Activated T-helper 1 cell treated with anti-CD3 and anti-CD28 coated beads, Interleukin-12 subunit alpha, Interleukin-12 subunit beta, Interleukin-2, Interleukin-4 antibody, amounts not matched to agents 30 ng/mL and 10 ng/mL and 1 ng/mL, durations not matched to agents 14 hours and 24 hours and 36 hours (primary cell): ENCODE data around the gene KIDINS220. TPM values are rescaled to one million over a fixed set of nuclear protein-coding genes. Genes with fewer than 3 reads are reported as not detected.

Experiments used
- DNase-seq: peaks from one replicate; pipeline ENCODE4 v3.0.0; 2021; ENCODE audit warnings: low spot score
- H3K27ac Mint-ChIP-seq: one replicate; pipeline ENCODE4 v1.8.0; 2021; ENCODE audit warnings: mild to moderate bottlenecking, mixed read lengths
- H3K27me3 Mint-ChIP-seq: one replicate; pipeline ENCODE4 v1.8.0; 2022; ENCODE audit warnings: mild to moderate bottlenecking, moderate library complexity, mixed read lengths; ENCODE audit not compliant: insufficient read depth
- H3K36me3 Mint-ChIP-seq: one replicate; pipeline ENCODE4 v1.8.0; 2021; ENCODE audit warnings: low read depth, mixed read lengths
- H3K4me1 Mint-ChIP-seq: one replicate; pipeline ENCODE4 v1.8.0; 2021; ENCODE audit warnings: low read depth, mixed read lengths
- H3K4me3 Mint-ChIP-seq: one replicate; pipeline ENCODE4 v1.8.0; 2021; ENCODE audit warnings: mild to moderate bottlenecking, moderate library complexity, mixed read lengths
- H3K9me3 Mint-ChIP-seq: one replicate; pipeline ENCODE4 v1.8.0; 2021; ENCODE audit warnings: mixed read lengths
- intact Hi-C: fragments of 100-400 bp; cut with micrococcal nuclease; formaldehyde crosslinking; loops from one replicate; pipeline ENCODE4 v1.15.1; 2024
- total RNA-seq: library from RNA; stranded (reverse); gene quantifications from 2 replicates; pipeline ENCODE4 v1.2.3, GENCODE V29; 2022

The KIDINS220 gene
- total RNA-seq, 1 donor from 2014 or later = 24.5 TPM

- Mint-ChIP-seq H3K36me3 (peaks cover 5% of the 10 kb centered on the region), H3K27me3 (peaks cover 26% of the 10 kb centered on the region), H3K9me3 (no peaks in the 10 kb centered on the region), H3K27ac (no peak overlapping the region), H3K4me3 (no peak overlapping the region), H3K4me1 (no peaks in the 10 kb centered on the region)
- DNase-seq = no peak
- intact Hi-C loops = no loop called here
Observed at GRCh38 chr2:8692783-8693156, 144.6 kb downstream of the KIDINS220 start.

DNA sequence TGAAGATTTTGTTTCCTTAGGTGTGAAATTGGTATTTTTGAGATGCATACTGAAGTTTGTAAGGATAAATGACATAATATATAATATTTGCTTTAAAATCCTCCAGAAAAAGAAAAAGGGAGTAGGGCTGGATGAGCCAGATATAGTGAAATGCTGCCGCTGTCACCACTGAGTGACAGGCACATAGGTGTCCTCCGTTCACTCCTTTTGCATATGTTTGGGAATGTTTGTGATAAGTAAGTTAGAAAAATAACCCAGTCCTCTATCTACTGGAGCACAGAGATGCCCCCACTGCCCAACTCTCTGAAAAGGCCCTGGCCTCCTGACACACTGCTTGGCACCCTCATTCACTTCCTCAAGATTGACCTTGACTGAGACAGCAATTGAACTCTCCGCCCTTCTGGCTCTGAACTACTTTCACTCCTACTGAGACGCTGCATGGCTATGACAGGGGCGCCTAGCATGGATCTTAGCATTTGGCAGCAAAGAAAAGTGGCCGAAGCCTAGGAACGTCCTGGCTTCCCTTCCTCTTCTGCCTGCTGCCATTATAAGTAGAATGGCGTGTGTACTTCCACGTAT is 145.5 kb downstream of the KIDINS220 start:
- H3K27me3 Mint-ChIP-seq = peaks cover 26% of the 10 kb centered on the region
- no peaks in the 10 kb centered on the region for H3K9me3 Mint-ChIP-seq
- H3K4me3 Mint-ChIP-seq = no peak overlapping the region
- no peaks in the 10 kb centered on the region for H3K4me1 Mint-ChIP-seq
- intact Hi-C loops = no loop called here
- no peak for DNase-seq
- peaks cover 5% of the 10 kb centered on the region for H3K36me3 Mint-ChIP-seq
- H3K27ac Mint-ChIP-seq = no peak overlapping the region

DNA sequence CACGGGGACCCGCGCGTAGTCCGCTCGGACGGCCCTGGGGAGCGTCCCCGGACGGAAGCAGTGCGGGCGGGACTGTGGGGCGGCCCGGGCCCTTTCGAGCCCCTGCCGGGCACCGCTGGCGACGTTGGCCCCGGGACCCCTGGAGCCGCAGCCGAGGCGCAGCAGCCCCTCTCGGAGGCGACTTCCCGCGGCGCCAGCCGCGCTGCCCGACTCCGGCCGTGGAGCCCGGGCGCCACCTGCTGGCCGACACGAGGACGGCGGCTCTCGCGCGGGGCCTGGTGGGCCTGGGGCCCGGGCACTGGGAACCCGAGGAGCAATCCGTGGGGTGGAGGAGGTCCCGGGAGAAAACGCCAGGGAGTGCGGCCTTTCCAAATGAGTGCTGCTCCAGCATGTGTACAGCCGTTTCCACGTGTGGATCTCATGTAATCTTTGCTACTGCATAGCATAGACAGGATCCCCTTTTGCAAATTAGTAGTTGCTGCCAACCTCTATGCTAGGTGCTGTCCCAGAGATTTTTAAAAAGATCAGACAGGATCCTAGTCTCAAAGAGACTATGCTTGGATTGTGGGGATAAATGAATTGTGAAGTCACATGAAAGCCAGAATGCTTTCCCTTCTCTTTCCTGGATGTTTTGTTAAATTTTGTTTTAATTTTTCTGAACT is 151.6 kb downstream of the KIDINS220 start:
- no peaks in the 10 kb centered on the region for H3K9me3 Mint-ChIP-seq
- H3K27ac Mint-ChIP-seq = peak overlapping the region; percentile 62
- peaks cover 25% of the 10 kb centered on the region for H3K36me3 Mint-ChIP-seq
- peak overlapping the region; percentile 80 for H3K4me3 Mint-ChIP-seq
- intact Hi-C loops = loop anchor here (1.0 to 10.0 kb wide), 10 partner anchors 75 to 1589 kb away; no protein-coding TSS in a partner anchor
- DNase-seq = peak; percentile 74
- peaks cover 7% of the 10 kb centered on the region for H3K27me3 Mint-ChIP-seq
- H3K4me1 Mint-ChIP-seq = peaks cover 16% of the 10 kb centered on the region

GRCh38 chr2:8684878-8685696 is 152.3 kb downstream of the KIDINS220 start:
- peak overlapping the region; percentile 96 for H3K27ac Mint-ChIP-seq
- intact Hi-C loops = loop anchor here (1.0 to 10.0 kb wide), 11 partner anchors 152 to 1566 kb away; partner anchors contain the start of gene KIDINS220
- H3K36me3 Mint-ChIP-seq = peaks cover 25% of the 10 kb centered on the region
- peak overlapping the region; percentile 99 for H3K4me3 Mint-ChIP-seq
- peaks cover 20% of the 10 kb centered on the region for H3K4me1 Mint-ChIP-seq
- peaks cover 6% of the 10 kb centered on the region for H3K27me3 Mint-ChIP-seq
- peak; percentile 41 for DNase-seq
- no peaks in the 10 kb centered on the region for H3K9me3 Mint-ChIP-seq

GRCh38 chr2:8684540-8684877 is 152.9 kb downstream of the KIDINS220 start:
- Mint-ChIP-seq H3K36me3 (peaks cover 25% of the 10 kb centered on the region), H3K27ac (peak overlapping the region; percentile 96), H3K27me3 (peaks cover 6% of the 10 kb centered on the region), H3K4me1 (peaks cover 25% of the 10 kb centered on the region), H3K9me3 (no peaks in the 10 kb centered on the region), H3K4me3 (peak overlapping the region; percentile 99)
- intact Hi-C loops = loop anchor here (1.0 to 10.0 kb wide), 9 partner anchors 153 to 1566 kb away; partner anchors contain the start of gene KIDINS220
- peak; percentile 41 for DNase-seq

DNA sequence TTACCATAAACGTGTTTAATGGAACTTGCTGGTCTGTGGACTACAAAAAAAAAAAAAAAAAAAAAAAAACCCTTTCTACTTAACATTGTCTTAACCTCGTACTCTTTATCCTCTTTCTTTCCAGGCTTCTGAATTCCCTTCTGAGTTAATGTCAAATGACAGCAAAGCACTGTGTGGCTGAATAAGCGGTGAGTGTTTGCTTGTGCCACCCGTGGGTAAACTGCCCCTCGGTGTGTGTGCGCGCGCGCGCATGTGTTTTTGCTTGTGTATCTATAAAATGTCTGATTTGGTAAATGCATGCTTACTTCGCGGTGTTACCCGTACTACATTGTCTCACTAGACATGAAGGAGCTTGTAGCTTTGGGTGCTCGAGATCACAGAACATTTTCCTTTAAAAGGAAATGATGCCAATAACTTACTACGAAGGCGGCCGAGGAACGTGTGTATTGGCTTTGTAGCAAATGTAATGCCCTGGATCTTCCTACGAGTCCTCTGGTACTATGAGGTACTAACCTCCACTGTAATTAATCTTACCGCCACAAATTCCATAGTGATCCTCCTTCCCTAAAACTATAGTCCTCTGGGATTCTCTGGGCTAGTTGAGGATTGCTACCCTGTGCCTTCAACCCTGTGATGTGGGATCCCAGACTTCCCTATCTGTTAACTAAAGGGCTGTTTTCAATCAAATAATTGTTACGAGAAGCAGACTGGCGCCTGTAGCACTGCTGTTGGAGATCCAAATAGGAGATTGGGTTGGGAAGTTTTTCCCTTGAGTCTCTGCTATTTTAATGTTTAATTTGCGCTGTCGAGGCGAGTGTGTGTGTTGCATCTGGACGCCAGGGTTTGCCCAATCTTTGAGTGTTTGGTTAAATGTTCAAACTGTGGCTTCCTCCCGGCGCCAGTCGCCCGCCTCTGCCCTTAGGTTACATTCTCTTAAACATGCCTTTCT is 154.4 kb downstream of the KIDINS220 start:
- peak; percentile 34 for DNase-seq
- peaks cover 5% of the 10 kb centered on the region for H3K27me3 Mint-ChIP-seq
- intact Hi-C loops = loop anchor here (1.0 to 10.0 kb wide), 7 partner anchors 154 to 1166 kb away; partner anchors contain the start of gene KIDINS220
- H3K27ac Mint-ChIP-seq = peak overlapping the region; percentile 97
- peaks cover 32% of the 10 kb centered on the region for H3K4me1 Mint-ChIP-seq
- H3K4me3 Mint-ChIP-seq = peak overlapping the region; percentile 99
- no peaks in the 10 kb centered on the region for H3K9me3 Mint-ChIP-seq
- H3K36me3 Mint-ChIP-seq = peaks cover 25% of the 10 kb centered on the region

DNA sequence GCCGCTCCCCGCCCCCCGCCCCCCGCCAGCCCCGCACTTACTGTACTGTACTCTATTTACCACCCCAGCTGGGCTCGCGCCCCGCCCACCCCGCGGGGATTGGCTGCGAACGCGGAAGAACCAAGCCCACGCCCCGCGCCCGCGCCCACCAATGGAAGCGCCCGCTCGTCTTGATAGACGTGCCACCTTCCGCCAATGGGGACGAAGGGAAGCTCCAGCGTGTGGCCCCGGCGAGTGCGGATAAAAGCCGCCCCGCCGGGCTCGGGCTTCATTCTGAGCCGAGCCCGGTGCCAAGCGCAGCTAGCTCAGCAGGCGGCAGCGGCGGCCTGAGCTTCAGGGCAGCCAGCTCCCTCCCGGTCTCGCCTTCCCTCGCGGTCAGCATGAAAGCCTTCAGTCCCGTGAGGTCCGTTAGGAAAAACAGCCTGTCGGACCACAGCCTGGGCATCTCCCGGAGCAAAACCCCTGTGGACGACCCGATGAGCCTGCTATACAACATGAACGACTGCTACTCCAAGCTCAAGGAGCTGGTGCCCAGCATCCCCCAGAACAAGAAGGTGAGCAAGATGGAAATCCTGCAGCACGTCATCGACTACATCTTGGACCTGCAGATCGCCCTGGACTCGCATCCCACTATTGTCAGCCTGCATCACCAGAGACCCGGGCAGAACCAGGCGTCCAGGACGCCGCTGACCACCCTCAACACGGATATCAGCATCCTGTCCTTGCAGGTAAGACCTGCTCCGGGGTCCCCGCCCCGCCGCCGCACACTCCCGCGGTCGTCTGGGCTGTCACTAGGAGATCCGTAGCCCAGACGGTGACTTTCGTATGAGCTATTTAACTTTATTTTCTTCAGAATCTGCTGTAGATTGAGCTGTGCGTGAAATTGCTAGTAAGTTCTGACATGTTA is 155.4 kb downstream of the KIDINS220 start, which contains the start of gene ID2:
ID2 (plus strand) TSS at position 271 of the 907 bp plus-strand sequence; CDS start at position 381, 110 bp downstream.
- peak; percentile 99 for DNase-seq
- H3K4me3 Mint-ChIP-seq = peak within 1 kb of the TSS; percentile 99
- H3K4me1 Mint-ChIP-seq = peaks cover 41% of the 10 kb centered on the region
- intact Hi-C loops = loop anchor here (1.0 to 10.0 kb wide), 19 partner anchors 74 to 1165 kb away; partner anchors contain the start of gene KIDINS220
- H3K27ac Mint-ChIP-seq = peak within 1 kb of the TSS; percentile 97
- H3K9me3 Mint-ChIP-seq = no peaks in the 10 kb centered on the region
- H3K27me3 Mint-ChIP-seq = peaks cover 14% of the 10 kb centered on the region
- H3K36me3 Mint-ChIP-seq = peaks cover 25% of the 10 kb centered on the region

GRCh38 chr2:8680822-8681760 is 156.3 kb downstream of the KIDINS220 start:
- intact Hi-C loops = loop anchor here (1.0 to 10.0 kb wide), 17 partner anchors 73 to 1164 kb away; partner anchors contain the start of gene KIDINS220

GRCh38 chr2:8679827-8680731 is 157.3 kb downstream of the KIDINS220 start:
- Mint-ChIP-seq H3K9me3 (no peaks in the 10 kb centered on the region), H3K27me3 (peaks cover 28% of the 10 kb centered on the region), H3K4me1 (peaks cover 42% of the 10 kb centered on the region), H3K27ac (peak overlapping the region; percentile 71), H3K4me3 (peak overlapping the region; percentile 84), H3K36me3 (peaks cover 27% of the 10 kb centered on the region)
- DNase-seq = no peak
- intact Hi-C loops = loop anchor here (2.0 to 10.0 kb wide), 8 partner anchors 157 to 1163 kb away; partner anchors contain the start of gene KIDINS220

More at GRCh38 chr2:8680822-8681760, 156.3 kb downstream of the KIDINS220 start:
- H3K27ac Mint-ChIP-seq = peak overlapping the region; percentile 88
- H3K27me3 Mint-ChIP-seq = peaks cover 20% of the 10 kb centered on the region
- peak overlapping the region; percentile 84 for H3K4me3 Mint-ChIP-seq
- no peaks in the 10 kb centered on the region for H3K9me3 Mint-ChIP-seq
- DNase-seq = peak; percentile 66
- H3K4me1 Mint-ChIP-seq = peaks cover 42% of the 10 kb centered on the region
- H3K36me3 Mint-ChIP-seq = peaks cover 26% of the 10 kb centered on the region

DNA sequence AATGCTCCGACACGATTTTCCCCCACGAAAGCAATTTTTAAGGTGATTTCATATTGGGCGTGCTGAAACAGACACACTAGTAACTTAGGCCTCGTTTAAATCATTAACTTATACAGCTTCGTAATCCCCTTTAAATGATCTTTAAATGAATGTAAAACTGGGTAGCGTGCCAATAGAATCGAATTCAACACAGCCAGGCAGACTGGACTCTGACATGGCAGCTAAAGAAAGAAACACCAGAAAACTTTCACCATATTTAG is 157.9 kb downstream of the KIDINS220 start:
- Mint-ChIP-seq H3K4me1 (peaks cover 38% of the 10 kb centered on the region), H3K4me3 (peak overlapping the region; percentile 70), H3K9me3 (peaks cover 3% of the 10 kb centered on the region), H3K27me3 (peaks cover 31% of the 10 kb centered on the region), H3K36me3 (peaks cover 25% of the 10 kb centered on the region), H3K27ac (peak overlapping the region; percentile 71)
- intact Hi-C loops = no loop called here
- no peak for DNase-seq
